ENCODE data around the gene ZFPM1.

DNA sequence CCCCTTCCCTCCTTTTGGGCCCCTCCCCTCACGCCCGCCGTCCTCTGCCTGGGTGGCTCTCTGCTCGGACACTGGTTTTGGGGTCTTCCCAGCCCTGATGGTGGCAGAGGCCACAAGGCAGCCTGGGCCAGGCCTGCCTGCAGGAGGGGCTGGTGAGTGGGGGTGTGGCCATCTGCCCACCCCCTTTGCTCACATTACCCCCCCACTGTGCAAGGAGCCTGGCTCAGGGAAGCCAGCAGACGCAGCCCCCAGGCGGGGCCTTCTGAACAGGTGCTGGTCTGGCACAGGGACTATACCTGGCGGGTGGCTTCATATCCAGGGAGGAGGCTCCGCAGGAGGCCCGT, 10.7 kb upstream of the ZFPM1 start:
- TF ChIP-seq, protein P1, sequence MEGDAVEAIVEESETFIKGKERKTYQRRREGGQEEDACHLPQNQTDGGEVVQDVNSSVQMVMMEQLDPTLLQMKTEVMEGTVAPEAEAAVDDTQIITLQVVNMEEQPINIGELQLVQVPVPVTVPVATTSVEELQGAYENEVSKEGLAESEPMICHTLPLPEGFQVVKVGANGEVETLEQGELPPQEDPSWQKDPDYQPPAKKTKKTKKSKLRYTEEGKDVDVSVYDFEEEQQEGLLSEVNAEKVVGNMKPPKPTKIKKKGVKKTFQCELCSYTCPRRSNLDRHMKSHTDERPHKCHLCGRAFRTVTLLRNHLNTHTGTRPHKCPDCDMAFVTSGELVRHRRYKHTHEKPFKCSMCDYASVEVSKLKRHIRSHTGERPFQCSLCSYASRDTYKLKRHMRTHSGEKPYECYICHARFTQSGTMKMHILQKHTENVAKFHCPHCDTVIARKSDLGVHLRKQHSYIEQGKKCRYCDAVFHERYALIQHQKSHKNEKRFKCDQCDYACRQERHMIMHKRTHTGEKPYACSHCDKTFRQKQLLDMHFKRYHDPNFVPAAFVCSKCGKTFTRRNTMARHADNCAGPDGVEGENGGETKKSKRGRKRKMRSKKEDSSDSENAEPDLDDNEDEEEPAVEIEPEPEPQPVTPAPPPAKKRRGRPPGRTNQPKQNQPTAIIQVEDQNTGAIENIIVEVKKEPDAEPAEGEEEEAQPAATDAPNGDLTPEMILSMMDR (IDR thresholded peaks at IDR 0.05) = no peak
- TF ChIP-seq POLR2A (IDR thresholded peaks at IDR 0.05) = no peak

All from body of pancreas (tissue), 4 donors.